Small intestine (tissue), 7 donors: ENCODE data around the gene SHC4. TPM values are rescaled to one million over a fixed set of nuclear protein-coding genes. Genes with fewer than 3 reads are reported as not detected.

ENCODE experiments used
- DNase-seq, 2 donors: peaks; one replicate each; pipeline versions ENCODE4 v3.0.0 to v3.0.0-alpha.2; 2013
- FAIRE-seq: peaks from 2 replicates; lab custom pipeline; 2012; peaks lifted over from hg19 to GRCh38; lab: Jason Lieb, UNC
- H3K27ac ChIP-seq, 3 donors: one replicate each; pipeline ENCODE4 v1.5.1; 2013; ENCODE audit warnings: low read length in 2 of 3, mild to moderate bottlenecking in 2 of 3, control low read depth in 1 of 3, inconsistent platforms in 1 of 3, low read depth in 1 of 3, moderate library complexity in 1 of 3
- H3K27me3 ChIP-seq, 3 donors: one replicate each; pipeline ENCODE4 v1.6.1; 2013; ENCODE audit warnings: low read length in 3 of 3, inconsistent platforms in 1 of 3; ENCODE audit not compliant: control insufficient read depth in 3 of 3, insufficient read depth in 3 of 3
- H3K36me3 ChIP-seq, 3 donors: one replicate each; pipeline ENCODE4 v1.6.1; 2013; ENCODE audit warnings: low read length in 3 of 3, inconsistent platforms in 1 of 3, low read depth in 1 of 3, mild to moderate bottlenecking in 1 of 3, moderate library complexity in 1 of 3; ENCODE audit not compliant: control insufficient read depth in 3 of 3, insufficient read depth in 2 of 3
- H3K4me1 ChIP-seq, 3 donors: one replicate each; pipeline ENCODE4 v1.6.1; 2013; ENCODE audit warnings: low read length in 2 of 3, inconsistent platforms in 1 of 3, low read depth in 1 of 3, mild to moderate bottlenecking in 1 of 3, moderate library complexity in 1 of 3; ENCODE audit not compliant: control insufficient read depth in 3 of 3, insufficient read depth in 2 of 3
- H3K4me3 ChIP-seq, 3 donors: one replicate each; pipeline ENCODE4 v1.5.1; 2013; ENCODE audit warnings: low read length in 3 of 3, control low read depth in 1 of 3, inconsistent platforms in 1 of 3, low read depth in 1 of 3, mild to moderate bottlenecking in 1 of 3, moderate library complexity in 1 of 3
- H3K9me3 ChIP-seq, 2 donors: one replicate each; pipeline ENCODE4 v1.6.1; 2013; ENCODE audit warnings: low read depth in 1 of 2, low read length in 1 of 2; ENCODE audit not compliant: control insufficient read depth in 2 of 2, insufficient read depth in 1 of 2
- WGBS, 3 donors: extraction: QIAGEN DNeasy Blood & Tissue Kit; methylation state at CpG; one replicate each; pipeline ENCODE4 v1.1.7; 2013; 5-methylcytosine and 5-hydroxymethylcytosine counted together
- polyA plus RNA-seq, 4 donors: library from polyadenylated mRNA; stranded (reverse) in 3 of 4; unstranded in 1 of 4; fragments of 200-250 nt in 3 of 4; fragments of 120-200 nt in 1 of 4; gene quantifications; one replicate each; pipeline versions ENCODE4 v1.2.1 to v1.2.3, GENCODE V29; 2013
- donor health status: healthy with polysubstance abuse.
- donor health status: control.
- donor health status: control.
- donor health status: Bipolar disorder and iron deficiency.
- donor health status: healthy.

The SHC4 gene
- polyA plus RNA-seq, 4 donors: 0.49 to 0.52 TPM; not detected in 2

DNA sequence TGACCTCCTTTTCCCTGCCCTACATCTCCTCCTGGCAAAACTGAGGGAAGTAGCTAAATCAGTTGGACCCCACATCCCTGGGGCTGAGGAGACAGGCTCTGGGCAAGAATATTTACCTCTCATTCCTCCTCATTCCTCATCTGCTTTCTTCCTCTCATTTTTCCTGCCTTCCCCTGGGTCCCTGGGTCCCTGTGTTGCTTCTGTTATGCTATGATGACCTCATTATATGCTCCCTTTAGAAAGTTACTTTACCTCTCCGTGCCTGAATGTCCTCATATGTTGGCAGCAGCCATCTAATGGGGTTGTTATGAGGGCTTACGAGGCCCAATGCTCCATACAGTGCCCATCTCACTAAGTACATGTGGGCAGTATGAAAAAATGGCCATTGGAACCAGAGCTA lies 1.2 kb upstream of the SHC4 start:
- no peak overlapping the region for H3K27ac ChIP-seq
- H3K4me3 ChIP-seq: no peak overlapping the region
- FAIRE-seq (no peak), DNase-seq (no peak)
- 82 to 84% (median 83%) methylated on average over 2 of the region's 2 CpGs for WGBS, 3 donors
- H3K9me3 ChIP-seq: no peaks in the 10 kb centered on the region
- peaks cover 2 to 13% (median 2%) of the 10 kb centered on the region in 3 donors for H3K4me1 ChIP-seq
- H3K36me3 ChIP-seq: no peaks in the 10 kb centered on the region
- H3K27me3 ChIP-seq: peaks cover 0 to 39% (median 4%) of the 10 kb centered on the region in 3 donors

DNA sequence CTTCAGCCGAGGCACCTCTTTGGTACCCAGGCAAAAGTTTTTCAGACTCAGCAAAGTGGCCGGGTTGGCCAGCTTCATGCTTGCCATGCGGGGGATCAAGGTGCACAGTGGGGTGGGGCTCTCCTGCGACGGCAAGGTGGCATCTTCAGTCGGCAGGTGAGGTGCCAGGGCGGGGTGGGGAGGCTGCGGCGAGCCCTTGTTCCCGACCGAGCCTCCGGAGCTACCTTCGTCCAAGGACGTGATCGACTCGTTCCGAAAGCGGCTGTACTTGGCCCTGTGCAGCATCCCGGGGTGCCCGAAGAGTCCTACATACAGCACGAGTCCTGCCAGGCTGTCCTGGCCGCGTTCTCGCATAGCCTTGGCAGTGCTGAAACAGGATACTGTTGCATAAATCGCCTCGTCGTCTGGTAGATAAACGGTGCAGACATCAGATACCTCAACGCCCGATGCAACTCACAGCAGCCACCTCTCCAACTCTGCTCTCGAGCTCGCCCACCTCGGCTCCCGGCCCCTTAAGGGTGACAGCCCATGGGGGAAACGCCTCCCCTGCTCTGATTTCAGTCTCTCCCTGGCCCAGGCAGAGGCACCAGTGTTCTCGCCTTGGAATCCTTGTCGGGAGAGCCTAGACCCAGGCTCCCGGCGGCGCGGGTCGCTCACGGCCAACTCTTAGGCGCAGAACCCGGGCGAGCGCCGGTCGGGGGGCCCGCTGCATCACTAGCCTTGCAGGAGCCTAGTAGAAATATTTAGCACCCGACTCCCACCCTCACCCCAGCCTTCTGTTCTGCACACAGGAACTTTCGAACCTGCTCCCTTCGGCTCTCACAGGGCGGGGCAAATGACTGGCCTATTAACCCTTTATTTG lies 826 bp downstream of the SHC4 start:
- Histone ChIP-seq H3K9me3 (no peaks in the 10 kb centered on the region), H3K4me1 (peaks cover 2 to 13% (median 2%) of the 10 kb centered on the region in 3 donors), H3K4me3 (peak overlapping the region in 2 of 3 donors; percentile 30 to 48), H3K27ac (no peak overlapping the region), H3K36me3 (no peaks in the 10 kb centered on the region), H3K27me3 (peaks cover 0 to 43% (median 4%) of the 10 kb centered on the region in 3 donors)
- DNase-seq: peak in 1 of 2 donors; percentile 32
- 3 to 11% (median 9%) methylated on average over 51 to 54 of the region's 54 CpGs for WGBS, 3 donors
- no peak for FAIRE-seq

DNA sequence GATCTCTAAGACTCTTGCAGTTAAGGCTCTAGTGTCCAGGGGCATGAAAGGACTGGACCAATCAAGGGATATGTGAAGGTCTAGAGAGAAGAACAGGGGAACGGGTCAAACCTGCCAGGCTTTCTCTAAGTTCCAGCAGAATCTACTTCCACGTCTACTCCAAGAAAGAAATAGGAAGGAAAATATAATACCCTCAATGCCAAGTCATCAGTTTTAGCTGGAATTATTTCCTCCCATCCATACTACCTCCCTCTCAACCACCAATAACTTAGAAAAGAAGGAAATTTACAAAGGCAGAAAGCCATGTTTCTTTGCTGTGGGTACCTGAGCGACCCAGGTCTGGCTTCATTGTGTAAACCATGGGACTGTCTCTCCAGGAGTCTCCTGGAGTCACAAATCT lies 7.8 kb downstream of the SHC4 start:
- H3K4me1 ChIP-seq: no peaks in the 10 kb centered on the region
- no peaks in the 10 kb centered on the region for H3K36me3 ChIP-seq
- H3K27ac ChIP-seq: no peak overlapping the region
- H3K4me3 ChIP-seq: no peak overlapping the region
- peaks cover 0 to 13% (median 0%) of the 10 kb centered on the region in 3 donors for H3K27me3 ChIP-seq
- DNase-seq: no peak
- WGBS, 3 donors: 80 to 86% (median 84%) methylated on average over 3 of the region's 3 CpGs
- no peaks in the 10 kb centered on the region for H3K9me3 ChIP-seq
- no peak for FAIRE-seq

- Histone ChIP-seq H3K4me1 (no peaks in the 10 kb centered on the region), H3K4me3 (no peak overlapping the region), H3K27me3 (peaks cover 0 to 14% (median 0%) of the 10 kb centered on the region in 3 donors), H3K36me3 (no peaks in the 10 kb centered on the region), H3K9me3 (no peaks in the 10 kb centered on the region), H3K27ac (no peak overlapping the region)
- no peak for FAIRE-seq
- DNase-seq: no peak
- WGBS, 3 donors: 90 to 97% (median 93%) methylated on average over 4 of the region's 4 CpGs
Measured at GRCh38 chr15:48955370-48955769, 8.3 kb downstream of the SHC4 start.

DNA sequence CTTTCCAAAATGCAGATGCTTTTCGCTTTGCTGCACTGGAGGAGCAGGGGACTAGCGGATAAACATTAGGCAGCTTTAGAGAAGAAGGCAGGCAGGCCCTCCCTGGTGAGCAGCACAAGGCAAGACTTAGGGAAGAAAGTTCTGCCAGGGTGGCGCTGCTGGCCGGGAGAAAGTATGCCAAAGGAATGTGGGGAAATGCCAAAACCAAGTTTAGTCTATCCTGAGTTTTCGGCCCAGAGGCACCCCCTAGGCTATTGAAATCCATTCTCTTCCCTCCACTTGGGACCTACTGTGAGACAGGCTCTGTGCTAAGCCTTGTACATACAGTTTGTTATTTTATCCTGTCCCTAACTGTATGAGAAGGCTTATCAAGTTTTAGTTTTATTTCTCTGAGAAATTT lies 9.2 kb downstream of the SHC4 start:
- FAIRE-seq: no peak
- Histone ChIP-seq H3K27ac (no peak overlapping the region), H3K4me1 (no peaks in the 10 kb centered on the region), H3K36me3 (no peaks in the 10 kb centered on the region), H3K4me3 (no peak overlapping the region), H3K9me3 (no peaks in the 10 kb centered on the region), H3K27me3 (peaks cover 0 to 11% (median 0%) of the 10 kb centered on the region in 3 donors)
- 62 to 72% (median 72%) methylated on average over 5 of the region's 5 CpGs for WGBS, 3 donors
- DNase-seq: no peak

GRCh38 chr15:48946840-48947187 lies 16.9 kb downstream of the SHC4 start:
- Histone ChIP-seq H3K27ac (no peak overlapping the region), H3K27me3 (peaks cover 0 to 4% (median 0%) of the 10 kb centered on the region in 3 donors), H3K36me3 (no peaks in the 10 kb centered on the region), H3K9me3 (no peaks in the 10 kb centered on the region), H3K4me3 (no peak overlapping the region), H3K4me1 (no peaks in the 10 kb centered on the region)
- FAIRE-seq (no peak), DNase-seq (no peak)
- 67 to 92% (median 81%) methylated on average over 1 of the region's 1 CpG for WGBS, 3 donors

GRCh38 chr15:48946074-48946839 lies 17.5 kb downstream of the SHC4 start:
- Histone ChIP-seq H3K4me1 (no peaks in the 10 kb centered on the region), H3K9me3 (no peaks in the 10 kb centered on the region), H3K27ac (no peak overlapping the region), H3K27me3 (peaks cover 0 to 3% (median 0%) of the 10 kb centered on the region in 3 donors), H3K4me3 (no peak overlapping the region), H3K36me3 (no peaks in the 10 kb centered on the region)
- no peak for DNase-seq
- FAIRE-seq: no peak
- WGBS, 3 donors: 14 to 37% (median 25%) methylated on average over 5 of the region's 5 CpGs

GRCh38 chr15:48945386-48945785 lies 18.3 kb downstream of the SHC4 start:
- Histone ChIP-seq H3K4me3 (no peak overlapping the region), H3K36me3 (no peaks in the 10 kb centered on the region), H3K27me3 (no peaks in the 10 kb centered on the region), H3K9me3 (no peaks in the 10 kb centered on the region), H3K27ac (no peak overlapping the region), H3K4me1 (no peaks in the 10 kb centered on the region)
- FAIRE-seq (no peak), DNase-seq (no peak)
- 63 to 91% (median 90%) methylated on average over 2 of the region's 2 CpGs for WGBS, 3 donors
